Activated CD8-positive, alpha-beta memory T cell treated with anti-CD3 and anti-CD28 coated beads, Interleukin-2, amount 50 U/mL, for 24 hours (primary cell): Measurements from ENCODE around the gene TUBE1.
A peak's percentile ranks its signal among the peaks of the same experiment; 100 is the strongest.
"Not testable (repeated sequence)": the region's sequence is repeated elsewhere in the genome, so short reads cannot be mapped to it uniquely, and the experiment has no call there.

Experiments used
- DNase-seq: peaks from one replicate; pipeline ENCODE4 v3.0.0-alpha.2; 2020; ENCODE audit errors: extremely low read depth

The TUBE1 gene

GRCh38 chr6:112087136-112087911 lies at the start of gene TUBE1, which contains the start of gene FAM229B:
Gene TUBE1, minus strand, starts transcription at chr6:112087482. Its CDS starts 48 bp downstream, at chr6:112087434.
Gene FAM229B, plus strand, starts transcription at chr6:112087591. Its CDS starts 11,693 bp downstream, at chr6:112099284.
- DNase-seq: peak; percentile 75

GRCh38 chr6:112130878-112131277 lies 43.6 kb upstream of the TUBE1 start:
- no peak for DNase-seq

- DNase-seq: no peak
These were observed 40.9 kb upstream of the TUBE1 start for GRCh38 chr6:112128208-112128607.

GRCh38 chr6:112123982-112124381 lies 36.7 kb upstream of the TUBE1 start:
- DNase-seq: no peak

- DNase-seq: no peak
These were observed 35.5 kb upstream of the TUBE1 start for GRCh38 chr6:112122756-112123155.

- no peak for DNase-seq
These were observed 30.8 kb upstream of the TUBE1 start for GRCh38 chr6:112118034-112118433.

GRCh38 chr6:112117554-112117953 lies 30.3 kb upstream of the TUBE1 start:
- no peak for DNase-seq

GRCh38 chr6:112116221-112116620 lies 28.9 kb upstream of the TUBE1 start:
- no peak for DNase-seq

- DNase-seq: no peak
These were observed 27.4 kb upstream of the TUBE1 start for GRCh38 chr6:112114577-112115223.

GRCh38 chr6:112113918-112114317 lies 26.6 kb upstream of the TUBE1 start:
- no peak for DNase-seq

GRCh38 chr6:112113431-112113830 lies 26.1 kb upstream of the TUBE1 start:
- no peak for DNase-seq

GRCh38 chr6:112109262-112109661 lies 22.0 kb upstream of the TUBE1 start:
- no peak for DNase-seq

GRCh38 chr6:112106562-112106961 lies 19.3 kb upstream of the TUBE1 start:
- no peak for DNase-seq

GRCh38 chr6:112106026-112106425 lies 18.7 kb upstream of the TUBE1 start:
- not testable (repeated sequence) for DNase-seq

GRCh38 chr6:112100561-112100960 lies 13.3 kb upstream of the TUBE1 start:
- DNase-seq: no peak

- no peak for DNase-seq
These were observed 9.6 kb upstream of the TUBE1 start for GRCh38 chr6:112096901-112097300.

- no peak for DNase-seq
These were observed 634 bp upstream of the TUBE1 start for GRCh38 chr6:112087916-112088315.

GRCh38 chr6:112086744-112087135 lies 542 bp downstream of the TUBE1 start:
- no peak for DNase-seq

- no peak for DNase-seq
These were observed 1.8 kb downstream of the TUBE1 start for GRCh38 chr6:112085286-112086065.

- DNase-seq: no peak
These were observed 5.7 kb downstream of the TUBE1 start for GRCh38 chr6:112081569-112081968.

GRCh38 chr6:112066606-112067005 lies 20.7 kb downstream of the TUBE1 start:
- DNase-seq: no peak

GRCh38 chr6:112065426-112065986 lies 21.8 kb downstream of the TUBE1 start:
- DNase-seq: no peak
